H1 (cell line): ENCODE results near the gene MLLT6. TPM values are rescaled to one million over a fixed set of nuclear protein-coding genes. Genes with fewer than 3 reads are reported as not detected.
A peak's percentile ranks its signal among the peaks of the same experiment; 100 is the strongest.

ENCODE experiments used
- CTCF ChIA-PET: fragments of 300-600 bp; sonication (Branson Sonifier 250); formaldehyde crosslinking; loops from one replicate; lab custom pipeline; 2021; ENCODE audit not compliant: partially characterized antibody; lab: Charles Lee
- POLR2A ChIA-PET: fragments of 300-600 bp; sonication (Branson Sonifier 250); formaldehyde crosslinking; loops from one replicate; lab custom pipeline; 2021; ENCODE audit warnings: inconsistent platforms; ENCODE audit not compliant: partially characterized antibody; lab: Charles Lee
- DNase-seq, 2 experiments: peaks; one replicate each; pipeline versions ENCODE4 v3.0.0 to v3.0.0-alpha.2; 2010 to 2022; ENCODE audit warnings: low spot score in 2 of 2, low read depth in 1 of 2, mixed read lengths in 1 of 2
- FAIRE-seq: peaks from 2 replicates; lab custom pipeline; 2011; peaks lifted over from hg19 to GRCh38; lab: Jason Lieb, UNC
- H2AFZ ChIP-seq: 2 replicates; pipeline ENCODE4 v1.8.1; 2012; ENCODE audit warnings: low read length, inconsistent platforms
- H2AK5ac ChIP-seq: 2 replicates; pipeline ENCODE4 v1.6.1; 2013; ENCODE audit warnings: low read depth, low read length
- H2BK120ac ChIP-seq: replicated peaks from 2 replicates; pipeline ENCODE3; 2013; ENCODE audit warnings: low read depth, low read length, inconsistent platforms
- H2BK12ac ChIP-seq: 2 replicates; pipeline ENCODE4 v1.6.1; 2013; ENCODE audit warnings: low read depth, low read length
- H2BK15ac ChIP-seq: 2 replicates; pipeline ENCODE4 v1.6.1; 2013; ENCODE audit warnings: low read length
- H2BK20ac ChIP-seq: 2 replicates; pipeline ENCODE4 v1.6.1; 2013; ENCODE audit warnings: low read length
- H2BK5ac ChIP-seq: 2 replicates; pipeline ENCODE4 v1.6.1; 2013; ENCODE audit warnings: low read depth, low read length
- H3K14ac ChIP-seq: 2 replicates; pipeline ENCODE4 v1.6.1; 2013; ENCODE audit warnings: inconsistent platforms; ENCODE audit not compliant: insufficient read length
- H3K18ac ChIP-seq: 2 replicates; pipeline ENCODE4 v1.6.1; 2013; ENCODE audit warnings: low read length; ENCODE audit errors: extremely low read depth
- H3K23ac ChIP-seq: 2 replicates; pipeline ENCODE4 v1.6.1; 2013; ENCODE audit warnings: inconsistent platforms; ENCODE audit not compliant: insufficient read length
- H3K23me2 ChIP-seq: 2 replicates; pipeline ENCODE4 v1.6.1; 2013; ENCODE audit warnings: low read depth, low read length
- H3K27ac ChIP-seq: 2 replicates; pipeline ENCODE4 v1.6.1; 2011; ENCODE audit warnings: low read depth, low read length, inconsistent platforms
- H3K27me3 ChIP-seq, 4 experiments: replicated peaks in 1 of 4; 1 replicate in 1 of 4; 2 replicates in 3 of 4; pipeline versions ENCODE4 v1.6.1 to v1.8.1; 2011 to 2013; ENCODE audit warnings: low read length in 3 of 4, mild to moderate bottlenecking in 3 of 4, inconsistent platforms in 2 of 4, mixed read lengths in 2 of 4, moderate library complexity in 1 of 4; ENCODE audit not compliant: control insufficient read depth in 3 of 4, insufficient read depth in 3 of 4; ENCODE audit errors: extremely low read depth in 1 of 4
- H3K36me3 ChIP-seq, 4 experiments: 2 replicates each; pipeline versions ENCODE4 v1.6.1 to v1.8.1; 2011 to 2013; ENCODE audit warnings: mild to moderate bottlenecking in 4 of 4, low read length in 3 of 4, moderate library complexity in 2 of 4, control low read depth in 1 of 4, inconsistent platforms in 1 of 4; ENCODE audit not compliant: insufficient read depth in 4 of 4, control insufficient read depth in 2 of 4
- H3K4ac ChIP-seq: replicated peaks from 2 replicates; pipeline ENCODE3; 2013; ENCODE audit warnings: low read length, low read depth, mixed read lengths, inconsistent platforms; ENCODE audit not compliant: insufficient read length
- H3K4me1 ChIP-seq, 4 experiments: replicated peaks in 1 of 4; 1 replicate in 1 of 4; 2 replicates in 3 of 4; pipeline versions ENCODE4 v1.6.1 to v1.8.1; 2011 to 2013; ENCODE audit warnings: low read length in 3 of 4, inconsistent platforms in 2 of 4, mixed read lengths in 1 of 4; ENCODE audit not compliant: insufficient read depth in 4 of 4, control insufficient read depth in 3 of 4
- H3K4me2 ChIP-seq, 2 experiments: 2 replicates each; pipeline versions ENCODE4 v1.6.1 to v1.8.1; 2011 to 2013; ENCODE audit warnings: low read depth in 2 of 2, low read length in 2 of 2, control low read depth in 1 of 2, inconsistent platforms in 1 of 2, mild to moderate bottlenecking in 1 of 2; ENCODE audit not compliant: insufficient read depth in 1 of 2
- H3K4me3 ChIP-seq, 4 experiments: fragments of 200-600, 300-600 bp in 1 of 4; sonication (generic), shearing (Covaris generic), sonication (Bioruptor Twin) in 1 of 4; 2 replicates each; pipeline versions ENCODE4 v1.5.1 to v1.8.1; 2011 to 2016; ENCODE audit warnings: low read length in 4 of 4, low read depth in 3 of 4, control low read depth in 2 of 4, inconsistent platforms in 2 of 4, mild to moderate bottlenecking in 2 of 4, mixed read lengths in 1 of 4, moderate library complexity in 1 of 4; ENCODE audit not compliant: insufficient read depth in 2 of 4; ENCODE audit errors: extremely low read depth in 1 of 4
- H3K56ac ChIP-seq: replicated peaks from 2 replicates; pipeline ENCODE3; 2013; ENCODE audit warnings: low read depth, mild to moderate bottlenecking, mixed read lengths, low read length, inconsistent platforms; ENCODE audit not compliant: insufficient read length
- H3K79me1 ChIP-seq: 2 replicates; pipeline ENCODE4 v1.6.1; 2013; ENCODE audit warnings: low read depth, low read length, control low read depth
- H3K79me2 ChIP-seq, 2 experiments: 2 replicates each; pipeline versions ENCODE4 v1.6.1 to v1.8.1; 2012 to 2013; ENCODE audit warnings: low read length in 2 of 2, mild to moderate bottlenecking in 2 of 2, inconsistent platforms in 1 of 2; ENCODE audit not compliant: insufficient read depth in 2 of 2, control insufficient read depth in 1 of 2
- H3K9ac ChIP-seq, 4 experiments: replicated peaks in 1 of 4; 1 replicate in 1 of 4; 2 replicates in 3 of 4; pipeline versions ENCODE4 v1.6.1 to v1.8.1; 2011 to 2013; ENCODE audit warnings: low read depth in 3 of 4, low read length in 3 of 4, control low read depth in 2 of 4, mild to moderate bottlenecking in 2 of 4, moderate library complexity in 2 of 4, inconsistent platforms in 1 of 4; ENCODE audit errors: extremely low read depth in 1 of 4
- H3K9me3 ChIP-seq, 2 experiments: 2 replicates each; pipeline versions ENCODE4 v1.6.1 to v1.8.1; 2012 to 2013; ENCODE audit warnings: mild to moderate bottlenecking in 2 of 2, moderate library complexity in 2 of 2, control low read depth in 1 of 2, inconsistent platforms in 1 of 2, low read depth in 1 of 2, low read length in 1 of 2, mixed read lengths in 1 of 2; ENCODE audit not compliant: insufficient read depth in 2 of 2
- H4K20me1 ChIP-seq, 2 experiments: replicated peaks in 1 of 2; 2 replicates each; pipeline versions ENCODE3 to v1.8.1; 2011 to 2013; ENCODE audit warnings: inconsistent platforms in 2 of 2, low read length in 2 of 2, mild to moderate bottlenecking in 1 of 2; ENCODE audit not compliant: insufficient read depth in 2 of 2, control insufficient read depth in 1 of 2
- H4K5ac ChIP-seq: 2 replicates; pipeline ENCODE4 v1.6.1; 2013; ENCODE audit warnings: low read length, low read depth, mixed read lengths, inconsistent platforms; ENCODE audit not compliant: insufficient read length
- H4K8ac ChIP-seq: 2 replicates; pipeline ENCODE4 v1.8.0; 2013; ENCODE audit warnings: mild to moderate bottlenecking, moderate library complexity, low read length, inconsistent platforms; ENCODE audit not compliant: insufficient read depth; ENCODE audit errors: extremely low read depth
- H4K91ac ChIP-seq: replicated peaks from 2 replicates; pipeline ENCODE3; 2013; ENCODE audit warnings: low read length, mixed read lengths, inconsistent platforms; ENCODE audit not compliant: insufficient read length
- BRCA1 ChIP-seq: IDR thresholded peaks from 2 replicates; pipeline ENCODE4 v1.6.1; 2012; ENCODE audit warnings: low read depth, low read length, improper control_type of control experiment
- CBX8 ChIP-seq: fragments of 300-800, 300-1000 bp; sonication (generic); IDR thresholded peaks from 2 replicates; pipeline ENCODE4 v1.7.1; 2016; ENCODE audit warnings: low read depth, low read length, borderline replicate concordance
- EGR1 ChIP-seq: IDR thresholded peaks from 2 replicates; pipeline ENCODE4 v1.6.1; 2011; ENCODE audit warnings: low read depth, low read length, borderline replicate concordance
- EZH2 ChIP-seq: fragments of 200-600 bp; sonication (generic); IDR thresholded peaks from 2 replicates; pipeline ENCODE4 v1.7.1; 2012; ENCODE audit warnings: low read depth, mild to moderate bottlenecking, moderate library complexity, low read length, inconsistent platforms; ENCODE audit not compliant: severe bottlenecking
- HDAC2 ChIP-seq, 2 experiments: fragments of 300-600 bp in 1 of 2; sonication (generic) in 1 of 2; IDR thresholded peaks; 2 replicates each; pipeline ENCODE4 v1.6.1; 2011 to 2012; ENCODE audit warnings: low read depth in 2 of 2, low read length in 2 of 2, mild to moderate bottlenecking in 2 of 2, moderate library complexity in 2 of 2, borderline replicate concordance in 1 of 2, inconsistent platforms in 1 of 2
- TEAD4 ChIP-seq: IDR thresholded peaks from 2 replicates; pipeline ENCODE4 v1.6.1; 2012; ENCODE audit warnings: low read depth, low read length, inconsistent platforms, mixed read lengths
- WGBS, 2 experiments: shearing (Covaris generic) in 1 of 2; methylation state at CpG; one replicate each; pipeline versions ENCODE4 v1.1.6 to v1.1.7; 2013 to 2015; ENCODE audit warnings: low lambda C conversion rate in 2 of 2, mixed read lengths in 2 of 2, inconsistent platforms in 1 of 2, low coverage in 1 of 2, missing lambda C conversion rate in 1 of 2; ENCODE audit not compliant: insufficient replicate concordance in 2 of 2, insufficient coverage in 1 of 2, insufficient read length in 1 of 2; ENCODE audit errors: extremely low coverage in 1 of 2, missing lambda C conversion rate in 1 of 2; 5-methylcytosine and 5-hydroxymethylcytosine counted together
- polyA plus RNA-seq, 7 experiments: library from polyadenylated mRNA; depleted of rRNA in 3 of 7; stranded (reverse) in 5 of 7; unstranded in 2 of 7; fragments of >200 nt in 5 of 7; fragments of 200-250 nt in 2 of 7; gene quantifications; 1 replicate in 5 of 7; 2 replicates in 1 of 7; 4 replicates in 1 of 7; pipeline versions ENCODE4 v1.2.1 to v1.2.3, GENCODE V29; 2011 to 2013; ENCODE audit warnings: missing spikeins in 2 of 7, mixed read lengths in 2 of 7
- total RNA-seq: library from RNA; stranded (reverse); fragmentation: NEBNext Ultra II Directional; extraction: Animal tissue kit (Norgen Biotek cat#: 25700); gene quantifications from 2 replicates; pipeline ENCODE4 v1.2.1, GENCODE V29; 2021

The MLLT6 gene
- total and polyA plus RNA-seq, 2 of the 8 experiments (the other 6 are each of a cell fraction or from before 2014, with no cell fraction given), result 6.5 to 8.0 TPM

DNA sequence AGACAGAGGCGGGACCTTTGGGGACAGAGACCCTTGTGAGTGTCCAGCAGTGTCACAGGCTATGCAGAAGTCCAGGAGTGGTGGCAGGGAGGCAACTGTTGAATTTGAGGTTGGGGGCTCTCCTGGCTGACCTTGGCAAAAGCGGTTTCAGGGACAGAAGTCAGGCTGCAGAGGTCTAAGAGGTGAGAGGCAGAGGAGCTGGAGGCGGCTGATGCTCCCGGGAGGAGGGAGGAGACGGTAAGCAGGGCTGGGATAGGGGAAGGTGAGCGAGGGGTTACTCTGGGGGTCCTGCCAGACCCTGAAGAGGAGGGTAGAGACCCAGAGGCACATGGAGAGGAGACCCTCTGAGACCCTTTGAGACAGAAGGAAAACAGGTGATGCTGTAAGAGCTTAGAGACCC, 35.6 kb upstream of the MLLT6 start:
- no peak overlapping the region for H4K91ac ChIP-seq
- H3K4ac ChIP-seq, result no peak overlapping the region
- H3K79me1 ChIP-seq, result no peaks in the 10 kb centered on the region
- H2BK15ac ChIP-seq, result peak overlapping the region; percentile 46; the same call in 1 of the 2 replicates
- H3K27me3 ChIP-seq, result peaks cover 38 to 72% (median 69%) of the 10 kb centered on the region in 4 experiments
- H2BK12ac ChIP-seq, result 0 out of 2 replicates have a peak overlapping the region, but pooled peaks have one; percentile 60
- no peak overlapping the region for H3K27ac ChIP-seq
- H3K4me1 ChIP-seq, result peaks cover 4 to 40% (median 19%) of the 10 kb centered on the region in 4 experiments
- no peak overlapping the region for H2AFZ ChIP-seq
- H3K9ac ChIP-seq, result no peak overlapping the region
- no peak overlapping the region; the same call in 1 of the 2 replicates for H3K18ac ChIP-seq
- WGBS, 2 experiments, result 14% methylated on average over 5 of the region's 6 CpGs; no CpG with 5 or more reads in 1 of the 2 experiments
- H4K8ac ChIP-seq, result no peak overlapping the region
- H2AK5ac ChIP-seq, result no peak overlapping the region
- CTCF ChIA-PET, result interaction anchor here (0.6 to 29.5 kb wide), 24 partner anchors 8 to 266 kb away, joined by 3 to 795 read pairs (median 14); partner anchors contain the start of genes MLLT6 and SRCIN1
- TF ChIP-seq EZH2 (peak; percentile 50), TEAD4 (no peak), CBX8 (no peak), BRCA1 (no peak), HDAC2 (IDR thresholded peaks at IDR 0.05; ENCODE audit: borderline replicate concordance in 1 of 2, low read depth in 2 of 2, low read length in 2 of 2) (no peak), EGR1 (no peak)
- no peak overlapping the region for H3K23ac ChIP-seq
- H2BK20ac ChIP-seq, result no peak overlapping the region
- no peaks in the 10 kb centered on the region; a peak in 1 of 8 replicates for H3K36me3 ChIP-seq
- POLR2A ChIA-PET, result interaction anchor here (0.5 to 3.8 kb wide), 12 partner anchors 15 to 158 kb away, joined by 3 to 18 read pairs (median 4); no protein-coding TSS in a partner anchor
- FAIRE-seq (no peak), DNase-seq (no peak)
- no peak overlapping the region for H3K56ac ChIP-seq
- H4K20me1 ChIP-seq, result peaks cover 0 to 10% of the 10 kb centered on the region in 2 experiments
- no peak overlapping the region for H3K4me3 ChIP-seq
- H4K5ac ChIP-seq, result no peak overlapping the region
- peak overlapping the region; percentile 16 to 94 for H3K4me2 ChIP-seq
- H3K14ac ChIP-seq, result no peak overlapping the region
- H3K79me2 ChIP-seq, result no peaks in the 10 kb centered on the region
- H2BK120ac ChIP-seq, result no peak overlapping the region
- no peak overlapping the region for H2BK5ac ChIP-seq
- no peaks in the 10 kb centered on the region for H3K9me3 ChIP-seq
- peaks cover 7% of the 10 kb centered on the region for H3K23me2 ChIP-seq
